SK-N-MC (cell line): ENCODE data around the gene CDC25B.

Experiments used
- DNase-seq: peaks from one replicate; pipeline ENCODE4 v3.0.0-alpha.2; 2011; ENCODE audit warnings: low read depth, low spot score
- H3K27ac ChIP-seq: fragments of 200-600 bp; sonication (generic); 2 replicates; pipeline ENCODE4 v1.5.1; 2016; ENCODE audit warnings: mixed run types
- H3K36me3 ChIP-seq: fragments of 200-600 bp; sonication (generic); 2 replicates; pipeline ENCODE4 v1.6.1; 2017; ENCODE audit warnings: antibody characterized with exemption, low read length, mixed read lengths; ENCODE audit not compliant: insufficient read depth
- H3K4me3 ChIP-seq: fragments of 200-600 bp; sonication (generic); 2 replicates; pipeline ENCODE4 v1.5.1; 2016
- H3K9ac ChIP-seq: fragments of 200-600 bp; sonication (generic); 2 replicates; pipeline ENCODE4 v1.8.0; 2017; ENCODE audit warnings: mixed run types, mixed read lengths; ENCODE audit not compliant: insufficient read length
- H3K9me3 ChIP-seq: fragments of 200-600 bp; sonication (generic); 2 replicates; pipeline ENCODE4 v1.6.1; 2017; ENCODE audit warnings: low read depth, mild to moderate bottlenecking, antibody characterized with exemption, low read length, moderate library complexity, mixed read lengths
- EZH2 ChIP-seq: fragments of 200-600 bp; sonication (generic); IDR thresholded peaks from one replicate; pipeline ENCODE4 v1.6.1; 2017; ENCODE audit warnings: antibody characterized with exemption
- FOXP2 ChIP-seq: optimal IDR thresholded peaks from 2 replicates; pipeline ENCODE3; 2011; ENCODE audit warnings: mild to moderate bottlenecking, moderate library complexity; ENCODE audit not compliant: insufficient read depth; ENCODE audit errors: extremely low read length, control extremely low read depth
- POLR2AphosphoS5 ChIP-seq: IDR thresholded peaks from 2 replicates; pipeline ENCODE4 v1.6.1; 2012; ENCODE audit warnings: mild to moderate bottlenecking, low read depth, low read length, borderline replicate concordance

The CDC25B gene

DNA sequence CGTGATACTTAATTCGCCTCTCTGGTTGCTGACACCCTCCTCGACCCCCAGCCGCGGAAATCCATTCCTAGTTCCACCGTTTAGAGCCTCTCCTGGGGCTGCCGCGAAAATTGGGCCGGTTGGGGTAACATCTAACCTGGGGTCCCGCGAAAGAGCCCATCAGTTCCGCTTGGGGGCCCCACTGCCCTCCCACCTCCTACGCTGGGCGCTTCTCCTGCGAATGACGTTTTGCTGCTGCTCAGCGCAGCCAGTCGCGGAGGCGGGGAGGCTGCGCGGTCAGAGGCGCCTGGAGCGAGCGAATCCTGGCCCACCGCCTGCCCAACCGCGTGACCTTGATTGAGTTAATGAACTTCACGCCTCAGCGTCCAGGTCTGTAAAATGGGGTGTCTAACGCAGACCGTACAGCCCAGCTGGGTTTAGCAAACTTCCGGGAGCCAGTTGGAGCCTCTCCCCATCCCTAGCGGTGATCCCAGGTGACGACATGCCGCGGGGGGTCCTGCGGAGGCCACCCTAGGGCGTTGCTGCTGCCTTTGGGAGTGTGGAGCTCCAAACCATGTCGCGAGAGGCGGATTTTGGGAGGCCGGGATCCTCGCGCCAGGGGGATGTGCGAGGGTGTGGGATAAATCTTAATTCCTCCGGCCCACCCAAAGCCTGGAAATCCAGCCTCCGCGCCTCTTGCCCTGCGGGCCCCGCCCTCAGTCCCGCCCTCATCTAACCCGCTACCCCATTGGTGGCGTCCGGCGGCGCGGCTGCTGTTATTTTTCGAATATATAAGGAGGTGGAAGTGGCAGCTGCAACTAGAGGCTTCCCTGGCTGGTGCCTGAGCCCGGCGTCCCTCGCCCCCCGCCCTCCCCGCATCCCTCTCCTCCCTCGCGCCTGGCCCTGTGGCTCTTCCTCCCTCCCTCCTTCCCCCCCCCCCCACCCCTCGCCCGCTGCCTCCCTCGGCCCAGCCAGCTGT is at the start of gene CDC25B:
Gene CDC25B (plus strand): TSS at position 800 of the 958 bp plus-strand sequence. CDS start 222 bp downstream, outside the sequence.
- Histone ChIP-seq H3K9me3 (no peaks in the 10 kb centered on the region), H3K9ac (peak within 1 kb of the TSS; percentile 88), H3K36me3 (peaks cover 28% of the 10 kb centered on the region), H3K4me3 (peak within 1 kb of the TSS; percentile 92), H3K27ac (peak within 1 kb of the TSS; percentile 70)
- TF ChIP-seq POLR2AphosphoS5 (peak; percentile 87), FOXP2 (no peak)
- DNase-seq: no peak

DNA sequence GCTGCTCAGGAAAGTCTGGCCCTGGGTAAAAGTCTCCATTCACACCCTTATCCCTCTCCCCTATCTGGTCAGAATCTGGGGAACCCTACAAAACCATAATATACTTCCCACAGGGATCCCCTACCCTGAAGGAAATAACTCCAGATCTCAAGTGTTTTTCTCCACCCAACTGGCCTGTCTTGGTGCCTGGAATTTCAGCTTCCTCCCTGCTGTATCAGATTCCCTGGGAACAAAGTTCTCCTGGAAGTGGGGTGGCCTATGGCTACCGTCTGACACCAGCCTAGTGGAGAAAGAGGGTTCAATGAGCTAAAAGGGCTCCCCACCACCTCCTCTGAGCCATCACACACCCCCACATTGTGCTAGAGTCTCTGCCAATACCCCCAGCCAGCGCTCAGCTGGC is 48.6 kb upstream of the CDC25B start:
- H3K36me3 ChIP-seq: no peaks in the 10 kb centered on the region
- no peaks in the 10 kb centered on the region for H3K9me3 ChIP-seq
- no peak overlapping the region for H3K27ac ChIP-seq
- no peak for TF ChIP-seq EZH2
- TF ChIP-seq FOXP2: no peak
- no peak for TF ChIP-seq POLR2AphosphoS5
- H3K9ac ChIP-seq: no peak overlapping the region
- H3K4me3 ChIP-seq: no peak overlapping the region
- DNase-seq: no peak

DNA sequence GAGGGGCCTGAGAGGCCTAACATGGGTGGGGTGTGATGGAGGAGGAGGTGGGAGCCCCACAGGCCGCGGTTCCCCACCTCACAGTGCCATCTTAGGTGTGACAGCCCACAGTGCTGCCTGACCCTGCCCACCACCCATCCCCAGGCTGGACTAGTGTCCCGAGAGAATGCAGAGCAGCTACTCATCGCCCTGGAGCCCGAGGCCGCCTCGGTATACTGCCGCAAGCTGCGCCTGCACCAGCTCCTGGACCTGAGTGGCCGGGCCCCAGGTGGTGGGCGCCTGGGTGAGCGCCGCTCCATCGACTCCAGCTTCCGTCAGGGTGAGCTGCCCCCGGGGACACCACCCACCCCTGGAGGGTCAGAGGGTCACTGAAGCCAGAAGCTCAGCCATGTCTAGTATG is 48.0 kb upstream of the CDC25B start:
- H3K9ac ChIP-seq: no peak overlapping the region
- DNase-seq: no peak
- no peak overlapping the region for H3K4me3 ChIP-seq
- TF ChIP-seq EZH2 (no peak), FOXP2 (no peak), POLR2AphosphoS5 (no peak)
- H3K9me3 ChIP-seq: no peaks in the 10 kb centered on the region
- no peak overlapping the region for H3K27ac ChIP-seq
- H3K36me3 ChIP-seq: no peaks in the 10 kb centered on the region

DNA sequence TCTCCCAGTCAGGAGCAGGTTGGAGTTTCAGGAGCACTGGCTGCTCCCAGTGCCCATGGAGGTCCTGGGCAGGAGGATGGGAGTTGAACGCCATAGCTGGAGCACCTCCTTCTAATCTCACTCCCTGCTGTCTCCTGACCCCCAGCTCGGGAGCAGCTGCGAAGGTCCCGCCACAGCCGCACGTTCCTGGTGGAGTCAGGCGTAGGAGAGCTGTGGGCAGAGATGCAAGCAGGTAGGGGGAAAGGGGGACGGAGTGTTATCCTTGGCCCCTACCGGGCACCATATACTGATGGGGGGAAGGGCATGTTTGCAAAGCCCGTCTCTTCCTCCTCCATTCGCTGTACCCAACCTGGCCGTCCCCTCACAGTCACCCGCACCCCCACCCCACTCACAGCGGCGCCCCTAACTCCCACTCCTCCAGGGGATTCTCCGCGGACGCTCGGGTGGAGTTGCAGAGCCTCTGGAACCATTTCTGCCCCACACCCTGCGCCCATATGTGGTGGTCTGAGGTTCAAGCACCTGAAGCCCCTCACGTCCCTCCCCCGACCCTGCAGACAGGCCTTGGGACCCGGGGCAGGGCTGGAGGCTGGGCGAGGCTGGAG is 46.9 kb upstream of the CDC25B start:
- Histone ChIP-seq H3K4me3 (no peak overlapping the region), H3K9me3 (no peaks in the 10 kb centered on the region), H3K36me3 (no peaks in the 10 kb centered on the region; the same call in 1 of the 2 replicates), H3K9ac (no peak overlapping the region), H3K27ac (no peak overlapping the region)
- TF ChIP-seq POLR2AphosphoS5 (no peak), FOXP2 (no peak), EZH2 (no peak)
- DNase-seq: no peak

DNA sequence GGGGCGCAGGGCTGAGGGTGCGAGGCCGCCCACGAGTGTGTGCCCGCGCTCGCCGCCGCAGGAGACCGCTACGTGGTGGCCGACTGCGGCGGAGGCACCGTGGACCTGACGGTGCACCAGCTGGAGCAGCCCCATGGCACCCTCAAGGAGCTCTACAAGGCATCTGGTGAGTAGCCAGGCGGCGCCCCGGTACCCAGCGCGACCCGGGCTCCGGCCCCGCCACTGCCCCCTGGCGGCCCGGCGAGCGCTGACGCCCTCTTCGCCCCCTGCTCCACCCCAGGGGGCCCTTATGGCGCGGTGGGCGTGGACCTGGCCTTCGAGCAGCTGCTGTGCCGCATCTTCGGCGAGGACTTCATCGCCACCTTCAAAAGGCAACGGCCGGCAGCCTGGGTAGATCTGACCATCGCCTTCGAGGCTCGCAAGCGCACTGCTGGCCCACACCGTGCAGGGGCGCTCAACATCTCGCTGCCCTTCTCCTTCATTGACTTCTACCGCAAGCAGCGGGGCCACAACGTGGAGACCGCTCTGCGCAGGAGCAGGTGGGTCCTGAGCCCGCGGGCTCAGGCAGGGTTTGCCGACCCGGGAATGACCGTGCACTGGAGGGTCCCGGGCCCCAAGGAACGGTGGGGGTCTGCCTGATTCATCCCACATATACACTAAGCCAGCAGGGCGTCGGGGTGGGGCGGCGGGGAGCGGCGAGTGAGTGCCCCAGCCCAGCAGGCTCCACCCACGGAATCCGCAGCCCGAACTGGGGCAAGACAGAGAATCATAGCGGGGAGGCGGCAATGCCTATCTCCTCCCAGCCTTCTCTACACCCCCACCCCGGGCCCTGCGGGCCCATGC is 46.2 kb upstream of the CDC25B start:
- Histone ChIP-seq H3K4me3 (no peak overlapping the region), H3K9ac (no peak overlapping the region), H3K36me3 (peaks cover 6% of the 10 kb centered on the region; the same call in 1 of the 2 replicates), H3K9me3 (no peaks in the 10 kb centered on the region), H3K27ac (no peak overlapping the region)
- TF ChIP-seq POLR2AphosphoS5 (no peak), FOXP2 (no peak), EZH2 (no peak)
- no peak for DNase-seq

DNA sequence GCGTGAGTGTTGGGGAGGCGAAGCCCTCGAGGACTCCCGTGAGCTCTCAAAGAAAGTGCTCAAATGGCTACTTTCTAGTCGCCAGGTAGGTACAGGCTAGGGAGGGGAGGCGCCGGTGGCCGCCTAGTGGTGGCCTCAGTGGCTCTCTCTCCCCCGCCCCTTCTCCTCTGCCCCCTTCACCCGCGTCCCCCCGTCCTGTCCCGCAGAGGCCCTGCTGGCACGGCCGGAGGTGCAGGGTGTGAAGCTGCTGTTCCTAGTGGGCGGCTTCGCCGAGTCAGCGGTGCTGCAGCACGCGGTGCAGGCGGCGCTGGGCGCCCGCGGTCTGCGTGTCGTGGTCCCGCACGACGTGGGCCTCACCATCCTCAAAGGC is 44.8 kb upstream of the CDC25B start:
- TF ChIP-seq FOXP2 (no peak), POLR2AphosphoS5 (no peak), EZH2 (no peak)
- H3K9me3 ChIP-seq: no peaks in the 10 kb centered on the region
- H3K36me3 ChIP-seq: peaks cover 18% of the 10 kb centered on the region; the same call in 1 of the 2 replicates
- no peak overlapping the region for H3K4me3 ChIP-seq
- H3K27ac ChIP-seq: no peak overlapping the region
- DNase-seq: no peak
- no peak overlapping the region for H3K9ac ChIP-seq

DNA sequence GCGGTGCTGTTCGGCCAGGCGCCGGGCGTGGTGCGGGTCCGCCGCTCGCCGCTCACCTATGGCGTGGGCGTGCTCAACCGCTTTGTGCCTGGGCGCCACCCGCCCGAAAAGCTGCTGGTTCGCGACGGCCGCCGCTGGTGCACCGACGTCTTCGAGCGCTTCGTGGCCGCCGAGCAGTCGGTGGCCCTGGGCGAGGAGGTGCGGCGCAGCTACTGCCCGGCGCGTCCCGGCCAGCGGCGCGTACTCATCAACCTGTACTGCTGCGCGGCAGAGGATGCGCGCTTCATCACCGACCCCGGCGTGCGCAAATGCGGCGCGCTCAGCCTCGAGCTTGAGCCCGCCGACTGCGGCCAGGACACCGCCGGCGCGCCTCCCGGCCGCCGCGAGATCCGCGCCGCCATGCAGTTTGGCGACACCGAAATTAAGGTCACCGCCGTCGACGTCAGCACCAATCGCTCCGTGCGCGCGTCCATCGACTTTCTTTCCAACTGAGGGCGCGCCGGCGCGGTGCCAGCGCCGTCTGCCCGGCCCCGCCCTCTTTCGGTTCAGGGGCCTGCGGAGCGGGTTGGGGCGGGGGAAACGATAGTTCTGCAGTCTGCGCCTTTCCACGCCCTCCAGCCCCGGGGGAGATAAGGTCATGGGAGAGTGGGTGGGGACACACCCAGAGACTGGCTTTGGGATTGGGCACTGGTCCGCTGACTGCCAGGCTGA is 44.3 kb upstream of the CDC25B start:
- Histone ChIP-seq H3K27ac (no peak overlapping the region), H3K36me3 (peaks cover 22% of the 10 kb centered on the region; the same call in 1 of the 2 replicates), H3K4me3 (no peak overlapping the region), H3K9me3 (no peaks in the 10 kb centered on the region), H3K9ac (no peak overlapping the region)
- TF ChIP-seq FOXP2: no peak
- TF ChIP-seq POLR2AphosphoS5: no peak
- DNase-seq: no peak
